T1000 (cell line): Measurements from ENCODE around the gene WDR4.
"Not testable (repeated sequence)": the region's sequence is repeated elsewhere in the genome, so short reads cannot be mapped to it uniquely, and the experiment has no call there.

Experiments used
- DNase-seq: peaks from one replicate; lab custom pipeline; 2025; ENCODE audit warnings: mixed read lengths; lab: John Stamatoyannopoulos, UW

Gene WDR4

DNA sequence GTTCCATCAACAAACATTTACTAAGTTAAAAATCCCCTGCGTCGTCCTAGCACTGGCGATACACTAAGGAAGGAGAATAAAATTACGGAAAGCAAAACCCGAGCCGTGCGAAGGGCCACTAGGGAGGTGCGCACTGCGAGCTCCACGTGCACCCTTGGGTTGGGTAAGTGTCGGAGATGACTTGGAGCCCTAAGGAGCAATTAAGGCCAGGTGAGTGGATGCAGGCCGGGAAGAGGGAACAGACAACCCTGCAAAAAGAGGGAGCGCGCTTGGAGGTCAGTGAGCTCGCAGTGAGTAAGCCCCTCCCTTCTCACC, 704 bp downstream of the WDR4 start:
- DNase-seq, result no peak

DNA sequence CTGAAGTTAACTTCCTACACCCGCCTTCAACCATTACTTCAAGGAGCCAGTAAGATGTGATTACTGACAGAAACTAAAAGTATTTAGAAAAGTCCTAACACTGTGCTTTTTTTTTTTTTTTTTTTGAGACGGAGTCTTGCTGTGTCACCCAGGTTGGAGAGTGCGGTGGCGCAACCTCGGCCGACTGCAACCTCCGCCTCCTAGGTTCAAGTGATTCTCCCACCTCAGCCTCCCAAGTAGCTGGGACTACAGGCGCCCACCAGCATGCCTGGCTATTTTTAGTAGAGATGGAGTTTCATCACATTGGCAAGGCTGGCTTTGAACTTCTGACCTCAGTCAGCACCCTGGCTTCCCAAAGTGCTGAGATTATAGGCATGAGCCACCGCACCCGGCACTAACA, 3.5 kb downstream of the WDR4 start:
- not testable (repeated sequence) for DNase-seq

DNA sequence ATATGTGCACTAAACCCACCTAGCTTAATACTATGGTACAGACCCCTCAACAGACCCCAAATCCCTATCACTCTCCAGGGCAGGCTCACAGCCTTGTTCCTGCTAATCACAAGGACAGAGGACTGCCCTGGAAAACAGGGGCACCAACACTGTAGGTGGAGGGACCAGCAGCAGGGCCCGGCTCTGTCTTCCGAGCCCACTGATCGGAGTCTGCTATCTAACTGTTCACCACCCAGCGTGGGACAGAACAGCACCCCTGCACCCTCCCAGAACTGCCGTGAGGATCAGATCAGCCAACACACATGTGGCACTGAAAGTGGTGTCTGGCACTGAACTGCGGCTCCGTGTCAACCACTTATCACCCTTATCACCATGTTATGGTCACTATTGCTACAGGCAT, 6.2 kb downstream of the WDR4 start:
- DNase-seq, result no peak

DNA sequence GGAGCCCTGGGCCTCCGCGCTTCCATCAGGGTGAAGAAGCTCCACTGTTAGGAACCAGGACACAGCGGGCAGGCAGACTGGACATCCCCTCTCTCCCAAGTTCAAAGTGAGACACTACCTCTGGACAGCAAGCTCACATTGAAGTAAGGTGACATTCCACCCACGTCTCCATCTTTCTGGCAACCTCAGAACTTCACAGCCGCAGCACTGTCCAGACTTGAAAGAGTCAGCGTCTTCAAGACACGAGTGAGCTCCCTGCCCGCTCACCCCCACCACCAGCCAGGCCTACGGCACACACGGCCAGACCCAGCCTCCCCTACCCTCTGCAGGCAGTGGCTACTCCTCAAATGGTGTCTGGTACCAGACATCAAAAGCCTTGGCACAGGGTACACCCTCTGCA, 11.1 kb downstream of the WDR4 start:
- DNase-seq, result no peak

DNA sequence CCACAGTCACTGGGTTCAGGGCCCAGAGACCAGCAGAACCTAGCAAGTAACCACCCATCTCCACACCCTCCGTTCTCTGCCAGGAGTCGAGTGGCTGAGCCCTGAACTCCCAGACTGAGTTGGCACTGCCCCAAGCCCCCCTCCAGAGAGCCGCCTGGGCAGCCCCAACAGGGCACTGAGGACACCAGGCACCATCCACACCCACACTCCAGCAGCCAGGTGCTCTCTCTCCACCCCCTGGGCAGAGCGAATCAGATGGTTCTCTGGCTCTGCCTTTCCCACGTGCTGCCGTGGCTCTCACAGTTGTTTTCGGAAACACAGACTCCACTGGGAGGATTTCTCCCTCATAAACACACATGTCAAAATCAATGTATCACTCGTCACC, 13.6 kb downstream of the WDR4 start:
- no peak for DNase-seq

DNA sequence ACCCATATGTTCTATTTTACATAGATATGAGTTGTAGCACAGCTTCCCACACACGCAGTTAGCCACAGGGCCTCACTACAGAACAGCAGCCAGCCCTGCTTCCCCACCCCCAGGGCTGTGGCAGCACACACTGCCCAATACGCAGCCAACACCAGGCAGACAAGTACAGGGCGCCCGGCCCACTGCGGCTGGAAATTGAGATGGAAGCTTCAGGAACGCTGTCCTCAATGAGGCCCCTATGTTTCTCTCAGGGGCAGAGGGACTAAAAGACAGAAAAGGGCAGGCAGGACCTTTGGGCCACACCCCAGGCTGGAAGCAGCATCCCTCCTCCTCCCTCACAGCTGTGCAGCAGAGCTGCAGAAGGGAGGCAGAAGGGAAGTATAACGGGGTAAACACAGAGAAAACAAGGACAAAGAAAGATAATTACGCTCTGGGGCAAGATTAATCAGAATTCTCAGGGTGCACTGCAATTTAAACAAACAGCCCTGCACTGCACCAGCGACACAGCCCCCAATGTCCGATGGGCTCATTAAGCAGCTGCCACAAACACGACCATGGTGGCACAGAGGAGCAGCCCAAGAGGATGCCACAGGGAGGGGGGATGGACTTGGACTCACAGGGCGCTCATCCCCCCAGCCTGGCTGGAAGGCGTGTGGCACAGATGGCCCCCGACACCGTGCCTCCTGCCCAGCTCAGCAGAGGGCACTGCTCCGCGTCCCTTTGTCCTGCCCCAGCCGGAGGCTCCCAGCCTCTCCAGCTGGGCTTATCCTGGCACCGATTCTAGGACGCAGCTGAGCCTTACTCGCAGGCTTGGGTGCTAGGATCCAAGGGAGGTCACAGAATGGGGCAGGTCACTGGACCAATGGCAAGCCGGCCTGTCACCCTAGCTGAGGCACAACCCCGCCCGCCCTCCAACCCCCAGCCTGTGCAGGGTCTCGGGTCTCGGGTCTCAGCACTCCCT, 14.2 kb downstream of the WDR4 start:
- no peak for DNase-seq

DNA sequence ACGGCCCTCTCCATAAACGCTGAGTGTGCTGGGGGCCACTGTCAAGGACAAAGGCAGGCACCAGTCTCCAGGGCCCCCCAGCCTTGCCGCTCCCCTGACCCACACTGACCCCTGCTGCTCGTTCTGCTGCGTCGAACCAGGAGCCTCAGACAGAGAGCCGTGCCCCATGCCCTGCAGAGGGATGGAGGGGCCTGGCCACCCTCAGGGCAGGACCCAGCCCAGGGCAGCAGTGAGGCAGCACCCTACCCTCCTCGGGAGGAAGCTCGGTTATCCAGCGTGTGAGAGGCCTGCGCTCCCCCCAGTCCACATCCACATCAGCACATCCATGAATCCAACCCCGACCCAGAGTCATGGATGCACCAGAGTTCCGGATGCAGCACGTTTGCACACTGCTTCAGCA, 15.1 kb downstream of the WDR4 start:
- DNase-seq, result no peak

DNA sequence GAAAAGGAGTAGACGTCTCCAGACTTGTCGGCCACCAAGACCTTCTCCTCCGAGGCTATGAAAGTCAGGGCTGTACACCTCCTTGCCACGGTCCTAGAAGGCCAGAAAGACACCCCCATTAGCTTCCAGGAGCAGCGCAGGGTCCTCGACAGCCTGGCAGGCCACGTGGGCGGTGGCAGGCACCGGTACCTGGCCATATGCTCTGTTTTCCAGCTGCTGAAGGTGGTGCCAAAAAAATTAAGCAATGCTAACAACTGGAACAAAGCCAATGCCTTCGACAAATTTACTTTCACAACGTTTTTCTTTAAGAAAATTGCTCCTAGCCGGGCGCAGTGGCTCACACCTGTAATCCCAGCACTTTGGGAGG, 15.9 kb downstream of the WDR4 start:
- DNase-seq, result no peak

DNA sequence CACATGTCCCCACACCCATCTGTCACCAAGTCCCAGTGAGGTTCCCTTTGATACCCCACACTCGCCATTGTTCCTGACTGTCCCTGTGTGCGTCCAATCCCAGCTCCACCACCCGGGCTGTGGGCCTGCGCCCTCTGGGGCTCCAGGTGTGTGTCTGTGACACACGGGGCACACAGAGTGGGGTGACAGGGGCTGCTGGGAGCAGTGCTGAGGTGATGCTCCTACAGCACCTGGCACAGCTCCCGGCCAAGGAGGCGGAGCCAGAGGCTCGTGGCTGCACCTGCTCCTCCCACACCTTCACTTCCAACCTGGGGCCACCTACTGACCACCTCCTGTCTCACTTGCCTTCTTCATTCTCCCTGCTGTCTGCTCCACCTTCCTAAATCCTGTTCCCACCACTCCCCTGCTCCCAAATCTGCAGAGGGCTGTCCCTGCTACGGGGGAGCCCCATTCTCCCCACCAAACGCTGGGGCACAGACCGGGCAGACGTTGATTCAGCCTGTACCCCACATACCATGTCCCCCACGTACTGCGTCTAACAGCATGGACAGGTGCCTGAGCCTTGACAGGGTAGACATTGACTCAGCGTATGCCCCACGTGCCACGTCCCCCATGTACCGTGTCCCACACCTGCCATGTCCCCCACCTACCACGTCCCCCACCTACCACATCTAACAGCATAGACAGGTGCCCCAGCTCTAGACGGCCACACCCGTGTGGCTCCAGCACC, 16.4 kb downstream of the WDR4 start:
- DNase-seq, result no peak

DNA sequence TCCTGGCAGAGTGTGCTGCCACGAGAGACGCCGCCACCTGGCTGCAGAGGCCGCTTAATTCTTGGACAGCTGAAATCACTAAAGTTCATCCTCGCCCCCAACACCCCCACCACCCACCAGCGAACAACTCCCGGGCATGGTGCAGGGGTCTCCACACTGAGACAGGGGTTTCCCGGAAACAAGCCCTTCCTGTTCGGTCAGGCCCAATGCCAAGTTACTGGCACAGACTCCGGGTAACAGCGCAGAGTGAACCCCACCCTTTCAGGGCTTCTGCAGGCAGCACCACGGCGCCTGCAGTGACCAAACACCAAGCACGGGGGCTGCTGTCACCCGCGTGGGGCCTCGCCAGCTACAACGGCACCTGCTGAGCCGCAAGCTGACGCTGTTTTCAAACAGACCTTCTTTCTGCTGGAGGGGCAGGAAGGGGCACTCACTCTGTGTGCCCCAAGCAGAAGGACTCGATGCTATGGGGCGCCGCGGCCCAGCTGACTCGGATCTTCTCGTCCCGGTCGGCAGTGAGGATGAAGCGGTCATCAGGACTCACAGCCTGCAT, 17.4 kb downstream of the WDR4 start:
- no peak for DNase-seq

DNA sequence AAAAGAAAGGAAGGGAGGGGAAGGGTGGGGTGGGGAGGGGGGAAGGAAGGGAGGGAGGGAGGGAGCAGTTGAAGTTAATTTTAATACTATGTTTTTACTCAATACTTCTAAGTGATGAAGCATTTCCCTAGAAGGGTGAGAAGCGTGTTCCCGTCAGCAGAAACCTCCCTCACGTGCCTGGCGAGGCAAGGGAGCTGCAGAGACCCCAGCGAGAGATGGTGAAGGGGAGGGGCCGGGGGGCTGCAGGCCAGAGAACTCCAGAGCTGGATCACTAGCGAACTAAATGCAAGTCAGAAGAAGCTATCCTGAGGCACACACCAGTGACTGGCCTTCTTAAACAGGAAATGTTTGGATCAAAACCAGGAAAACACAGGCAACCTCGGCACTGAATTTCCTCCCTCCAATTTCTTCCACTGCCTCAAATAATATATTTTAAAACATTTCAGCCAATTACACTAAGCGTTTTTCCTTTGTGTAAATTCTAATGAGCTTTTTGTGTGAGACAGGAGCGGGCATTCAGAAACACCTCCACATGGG, 18.0 kb downstream of the WDR4 start:
- no peak for DNase-seq

DNA sequence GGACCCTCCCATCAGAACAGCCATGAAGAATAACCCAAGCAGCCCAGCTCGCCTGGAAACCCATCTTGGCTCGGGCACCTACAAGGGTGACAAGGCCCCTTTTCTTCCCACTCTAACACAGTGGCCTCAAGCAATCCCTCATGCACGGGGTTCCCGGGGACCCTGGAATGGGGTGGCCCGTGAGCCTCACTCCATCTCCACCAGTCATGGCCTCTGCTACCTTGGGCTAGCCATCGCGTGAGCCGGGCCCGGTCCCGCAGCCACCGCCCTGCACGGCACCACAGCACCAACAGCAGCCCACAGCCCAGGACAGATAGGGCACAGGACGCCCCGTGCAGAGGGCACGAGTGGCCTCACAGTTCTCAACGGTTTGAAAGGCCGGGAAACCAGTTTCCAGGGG, 19.0 kb downstream of the WDR4 start:
- no peak for DNase-seq

DNA sequence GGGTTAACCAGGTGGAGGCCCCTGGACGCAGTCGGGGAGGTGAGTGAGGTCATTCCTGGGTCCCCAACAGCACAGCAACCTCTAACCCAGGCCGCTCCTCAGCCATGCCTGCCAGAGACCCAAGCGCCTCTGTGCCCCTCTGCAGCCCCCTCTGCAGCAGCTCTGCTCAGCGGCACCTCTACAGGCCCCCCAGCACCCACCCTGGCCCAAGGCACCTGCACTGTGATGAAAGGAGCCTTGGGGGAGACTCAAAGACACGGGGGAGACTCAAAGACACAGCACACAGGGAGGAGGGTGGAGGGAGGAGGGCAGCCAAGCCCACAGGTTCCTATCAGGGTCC, 19.5 kb downstream of the WDR4 start:
- DNase-seq, result no peak

DNA sequence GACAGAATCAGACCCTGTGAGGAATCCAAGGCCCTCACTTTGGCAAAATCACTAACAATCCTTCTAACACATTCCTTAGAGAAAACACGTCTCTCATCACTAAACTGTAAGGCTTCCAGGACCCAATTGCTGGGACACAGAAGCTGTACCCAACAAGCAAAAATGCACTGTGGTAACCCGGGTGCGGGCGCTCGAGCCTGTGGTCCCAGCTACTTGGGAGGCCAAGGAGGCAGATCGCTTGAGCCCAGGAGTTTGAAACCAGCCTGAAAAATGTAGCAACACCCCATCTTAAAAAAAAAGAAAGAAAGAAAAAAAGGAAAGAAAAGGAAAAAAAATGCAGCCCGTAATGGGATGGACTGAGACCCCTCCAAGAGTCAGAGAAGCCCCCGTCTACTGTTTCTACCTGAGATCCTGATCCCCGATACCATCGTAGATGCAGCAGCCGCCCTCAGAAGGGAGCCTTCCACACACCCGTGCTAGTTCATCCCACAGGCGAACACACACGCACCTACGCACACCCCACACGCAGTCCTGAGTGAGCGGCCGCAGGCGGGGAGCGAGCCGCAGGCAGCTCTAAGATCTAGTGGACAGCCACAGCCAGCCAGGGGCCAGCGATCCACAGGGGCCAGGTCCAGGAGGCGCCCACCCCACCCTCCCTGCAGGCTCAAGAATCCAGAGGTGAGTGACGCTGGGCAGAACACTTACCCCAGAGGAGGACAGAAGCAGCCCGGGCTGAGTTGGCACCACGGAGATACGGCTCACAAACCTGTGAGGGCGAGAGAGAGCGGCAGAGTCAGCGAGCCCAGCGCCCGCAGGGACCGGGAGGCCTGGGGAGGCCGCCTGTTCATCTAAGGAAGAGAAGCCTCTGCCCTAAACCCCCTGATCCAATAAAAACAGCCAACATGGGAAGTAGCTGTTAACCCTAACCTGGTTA, 20.1 kb downstream of the WDR4 start:
- DNase-seq, result no peak

DNA sequence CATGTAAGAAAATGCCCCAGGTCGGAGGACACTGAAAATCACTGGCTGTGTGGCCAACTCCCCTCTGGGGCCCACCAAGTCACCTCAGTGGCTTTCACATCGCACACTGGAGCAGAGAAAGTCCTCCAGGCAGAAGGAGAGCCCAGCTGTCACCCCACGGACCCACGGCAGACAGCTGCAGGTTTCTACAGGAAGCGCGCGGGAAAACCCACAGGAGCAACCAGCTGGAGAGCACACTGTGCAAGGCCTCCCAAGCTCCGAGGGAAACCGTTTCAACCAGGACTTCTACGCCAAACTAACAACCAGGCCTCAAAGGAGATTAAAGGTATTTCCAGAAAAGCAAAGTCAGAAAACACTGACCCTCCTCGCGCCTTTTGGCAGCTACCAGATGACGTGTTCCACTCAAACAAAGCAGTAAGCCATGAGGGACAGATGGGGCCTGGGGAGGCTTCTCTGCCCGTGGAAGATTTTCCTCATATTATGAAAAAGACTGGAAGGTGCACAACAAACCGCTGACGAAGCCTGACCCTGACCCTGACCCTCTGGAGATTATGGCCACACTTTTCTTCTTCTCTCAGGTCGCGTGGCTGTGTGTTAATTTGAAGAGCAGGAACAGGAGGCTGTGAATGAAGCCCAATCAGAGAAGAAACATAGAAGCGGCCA, 21.0 kb downstream of the WDR4 start:
- DNase-seq, result no peak

DNA sequence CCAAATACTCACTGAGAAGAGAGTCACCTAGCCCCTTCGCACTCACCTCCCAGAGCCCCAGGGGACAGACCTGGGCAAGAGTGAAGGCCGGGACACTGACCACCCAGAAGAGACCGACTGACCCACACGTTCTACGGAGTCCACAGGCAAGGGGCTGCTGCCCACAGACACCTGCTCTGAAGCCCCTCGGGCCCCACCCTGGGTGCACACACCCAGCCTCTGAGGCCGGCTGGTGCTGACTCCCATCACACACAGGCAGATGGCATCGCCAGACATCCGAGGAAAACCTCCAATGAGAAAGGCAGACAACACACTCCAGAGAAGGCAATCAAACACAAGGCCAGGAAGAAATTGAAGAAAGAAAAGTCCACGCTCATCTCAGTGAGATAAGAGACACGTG, 22.1 kb downstream of the WDR4 start:
- DNase-seq, result no peak

DNA sequence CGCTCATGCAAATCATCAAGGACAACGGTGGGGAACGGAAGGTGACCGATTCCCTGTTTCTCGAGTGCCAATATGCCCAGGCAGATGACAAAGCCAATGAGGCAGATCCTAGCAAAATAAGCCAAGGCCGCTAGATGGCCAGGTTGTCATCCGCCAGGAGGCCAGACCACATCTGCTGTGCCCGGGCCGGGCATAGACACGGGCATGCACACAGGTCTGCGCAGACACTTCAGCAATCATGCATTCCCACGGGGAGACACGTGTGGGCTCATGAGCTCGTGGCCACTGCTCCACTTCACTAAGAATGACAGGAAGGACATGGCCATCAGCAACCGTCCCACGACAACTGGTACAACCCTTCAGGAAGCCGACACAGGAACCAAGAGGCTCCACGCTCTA, 23.4 kb downstream of the WDR4 start:
- DNase-seq, result no peak

DNA sequence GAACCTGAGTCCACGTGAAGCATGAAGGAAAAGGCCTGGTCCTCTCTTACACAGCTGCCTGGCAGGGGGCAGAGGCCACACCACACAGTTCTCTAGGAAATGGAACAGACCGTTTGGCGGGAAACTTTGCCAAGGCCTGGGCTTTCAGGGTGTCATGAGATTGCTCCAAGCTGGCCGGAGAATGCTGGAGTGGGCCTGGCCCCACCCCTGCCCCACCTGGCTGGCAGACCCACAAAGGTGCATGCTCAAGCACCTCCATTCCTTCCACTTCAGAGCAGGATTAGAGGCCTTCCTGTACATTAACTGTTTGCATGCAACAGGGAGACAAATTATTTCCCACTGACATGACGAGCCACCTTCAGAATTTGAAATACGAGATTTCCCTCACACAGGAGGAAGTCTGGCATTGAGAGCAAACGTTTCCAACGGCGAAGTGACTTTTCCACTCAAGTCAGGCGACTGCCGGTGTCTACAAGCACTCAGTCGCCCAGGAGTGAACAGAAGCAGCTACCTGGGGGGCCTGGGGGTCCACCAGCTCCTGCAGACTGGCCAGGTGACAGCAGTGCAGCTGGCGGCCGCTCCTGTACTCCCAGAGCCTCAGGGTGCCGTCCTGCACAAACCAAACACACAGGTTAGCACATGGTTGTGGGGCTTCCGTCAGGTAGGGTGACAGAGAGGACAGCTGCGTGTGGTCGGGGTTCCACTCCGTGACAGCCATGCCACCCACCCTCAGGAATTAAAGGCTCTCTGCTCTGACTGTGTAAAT, 24.0 kb downstream of the WDR4 start:
- DNase-seq, result no peak

DNA sequence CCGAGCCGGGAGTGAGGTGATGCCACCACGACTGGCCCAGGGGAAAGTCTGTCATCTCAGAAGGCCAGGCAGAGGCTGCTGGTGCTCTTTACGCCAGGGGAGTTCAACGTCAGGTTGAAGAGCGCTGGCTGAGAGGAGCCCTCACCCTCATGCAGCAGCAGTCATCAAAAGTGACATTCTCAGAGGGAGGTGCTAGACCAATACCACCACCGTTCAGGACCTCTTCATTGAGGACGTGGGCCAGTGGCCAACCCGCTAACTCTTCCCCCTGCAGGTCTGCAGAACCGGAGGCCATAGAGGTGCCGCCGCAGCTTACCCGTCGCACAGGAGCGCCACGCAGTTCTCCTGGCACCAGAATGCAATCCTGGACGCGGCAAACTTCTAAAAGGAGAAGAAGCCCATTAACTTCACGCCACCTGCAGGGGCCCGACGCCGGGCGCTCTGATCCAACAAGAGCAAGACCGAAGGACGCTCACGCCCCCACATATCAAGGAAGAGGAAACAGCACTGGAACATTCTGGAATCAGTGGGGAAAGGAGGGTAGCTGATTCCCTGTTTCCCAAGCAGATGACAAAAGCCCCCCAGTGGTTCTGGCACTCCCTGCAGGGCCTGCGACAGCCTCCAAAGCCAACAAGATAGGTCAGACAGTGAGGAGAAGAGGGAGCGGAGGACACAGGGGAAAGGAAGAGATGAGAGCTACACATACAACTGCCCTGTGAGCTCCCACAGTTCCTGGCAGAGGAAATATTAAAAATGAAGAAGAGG, 24.9 kb downstream of the WDR4 start:
- DNase-seq, result no peak

DNA sequence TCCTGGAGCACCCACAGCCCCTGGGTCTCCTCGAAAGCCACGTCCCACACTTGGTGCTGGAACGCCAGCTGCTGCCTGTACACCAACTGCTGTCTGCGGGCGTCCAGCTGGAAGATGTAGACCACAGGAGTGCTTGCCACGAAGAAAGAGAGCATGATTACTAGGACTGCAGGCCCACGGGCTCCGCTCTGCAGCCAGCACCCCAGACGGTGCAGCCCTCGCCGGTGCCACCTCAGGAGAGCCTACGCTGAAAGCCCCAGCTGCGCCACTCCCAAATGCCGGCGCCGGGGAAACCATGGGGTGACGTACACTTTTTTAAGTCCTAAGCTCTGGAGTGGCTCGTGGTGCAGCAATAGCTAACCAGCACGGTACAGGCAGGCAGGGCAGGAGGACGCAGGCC, 25.7 kb downstream of the WDR4 start:
- no peak for DNase-seq
